ENCODE data around the gene DBP. TPM values are rescaled to one million over a fixed set of nuclear protein-coding genes. Genes with fewer than 3 reads are reported as not detected.

The DBP gene
- total and polyA plus RNA-seq, 2 experiments from 2014 or later: 5.7 to 6.3 TPM

- Histone ChIP-seq H3K27ac (ENCODE audit: low read depth) (peak overlapping the region; percentile 99; the same call in 1 of the 2 replicates), H3K36me3 (ENCODE audit: insufficient read depth) (peaks cover 29% of the 10 kb centered on the region), H3K27me3 (ENCODE audit: insufficient read depth) (no peaks in the 10 kb centered on the region), H3K9me2 (ENCODE audit: insufficient read depth) (no peaks in the 10 kb centered on the region), H2AFZ (no peak overlapping the region), H3K79me2 (replicated peaks; ENCODE audit: insufficient read depth) (peaks cover 25% of the 10 kb centered on the region), H3K4me2 (no peak overlapping the region), H3F3A (replicated peaks; ENCODE audit: low read depth) (peaks cover 42% of the 10 kb centered on the region), H3K4me1 (ENCODE audit: insufficient read depth) (peaks cover 39% of the 10 kb centered on the region), H4K20me1 (replicated peaks; ENCODE audit: insufficient read depth) (peaks cover 17% of the 10 kb centered on the region), H3K4me3 (no peak overlapping the region)
- peak overlapping the region; percentile 61 for H3K4me3 Mint-ChIP-seq
- H3K36me3 Mint-ChIP-seq (ENCODE audit: low read depth): peaks cover 46% of the 10 kb centered on the region
- H3K9me3 Mint-ChIP-seq: no peaks in the 10 kb centered on the region; the same call in 1 of the 3 replicates
- peaks cover 44% of the 10 kb centered on the region for H3K4me1 Mint-ChIP-seq
- peak overlapping the region; percentile 98 for H3K27ac Mint-ChIP-seq
- ATAC-seq: no peak
- no peak for DNase-seq (ENCODE audit: low spot score)
- H3K27me3 Mint-ChIP-seq (ENCODE audit: insufficient read depth, low read depth, poor library complexity): peaks cover 39% of the 10 kb centered on the region
- TF ChIP-seq ZNF331 (CRISPR knock-in tag; IDR thresholded peaks at IDR 0.05; ENCODE audit: low read depth): no peak
- TF ChIP-seq CREB1 (CRISPR knock-in tag; IDR thresholded peaks at IDR 0.05; ENCODE audit: low read depth): no peak
- no peak for TF ChIP-seq REST (IDR thresholded peaks at IDR 0.05; ENCODE audit: unreplicated experiment)
- 0 out of 2 replicates have a peak, but pooled peaks have one; percentile 4 for TF ChIP-seq POLR2AphosphoS5 (IDR thresholded peaks at IDR 0.05; ENCODE audit: low read depth)
Observed at GRCh38 chr19:48613024-48613851, 23.9 kb downstream of the DBP start.

GRCh38 chr19:48611872-48612271 lies 25.3 kb downstream of the DBP start:
- peaks cover 15% of the 10 kb centered on the region; the same call in 1 of the 2 replicates for H3K36me3 ChIP-seq (ENCODE audit: insufficient read depth)
- Mint-ChIP-seq H3K36me3 (ENCODE audit: low read depth) (peaks cover 32% of the 10 kb centered on the region), H3K27me3 (ENCODE audit: insufficient read depth, low read depth, poor library complexity) (peaks cover 31% of the 10 kb centered on the region), H3K9me3 (no peaks in the 10 kb centered on the region; the same call in 2 of the 3 replicates), H3K4me3 (no peak overlapping the region), H3K4me1 (peaks cover 34% of the 10 kb centered on the region), H3K27ac (peak overlapping the region; percentile 70; the same call in 1 of the 2 replicates)
- H3K4me3 ChIP-seq: no peak overlapping the region
- no peak overlapping the region for H2AFZ ChIP-seq
- no peaks in the 10 kb centered on the region for H3K27me3 ChIP-seq (ENCODE audit: insufficient read depth)
- peaks cover 11% of the 10 kb centered on the region for H3K79me2 ChIP-seq (replicated peaks; ENCODE audit: insufficient read depth)
- peaks cover 4% of the 10 kb centered on the region; the same call in 1 of the 2 replicates for H4K20me1 ChIP-seq (replicated peaks; ENCODE audit: insufficient read depth)
- DNase-seq (ENCODE audit: low spot score) (no peak), ATAC-seq (no peak)
- no peak overlapping the region for H3K27ac ChIP-seq (ENCODE audit: low read depth)
- peaks cover 28% of the 10 kb centered on the region for H3F3A ChIP-seq (replicated peaks; ENCODE audit: low read depth)
- H3K9me2 ChIP-seq (ENCODE audit: insufficient read depth): no peaks in the 10 kb centered on the region
- TF ChIP-seq EZH2phosphoT487 (IDR thresholded peaks at IDR 0.05; ENCODE audit: unreplicated experiment) (no peak), JUNB (IDR thresholded peaks at IDR 0.05; ENCODE audit: unreplicated experiment) (no peak), STAT1 (IDR thresholded peaks at IDR 0.05; ENCODE audit: unreplicated experiment) (no peak), CREB1 (CRISPR knock-in tag; IDR thresholded peaks at IDR 0.05; ENCODE audit: low read depth) (no peak), EZH2 (IDR thresholded peaks at IDR 0.05; ENCODE audit: low read depth, unreplicated experiment) (no peak), ETS1 (IDR thresholded peaks at IDR 0.05) (no peak)
- no peak overlapping the region for H3K4me2 ChIP-seq
- H3K4me1 ChIP-seq (ENCODE audit: insufficient read depth): peaks cover 27% of the 10 kb centered on the region

Measured in GM23338 (cell line).